Measurements from ENCODE around the gene CIITA.

The CIITA gene

DNA sequence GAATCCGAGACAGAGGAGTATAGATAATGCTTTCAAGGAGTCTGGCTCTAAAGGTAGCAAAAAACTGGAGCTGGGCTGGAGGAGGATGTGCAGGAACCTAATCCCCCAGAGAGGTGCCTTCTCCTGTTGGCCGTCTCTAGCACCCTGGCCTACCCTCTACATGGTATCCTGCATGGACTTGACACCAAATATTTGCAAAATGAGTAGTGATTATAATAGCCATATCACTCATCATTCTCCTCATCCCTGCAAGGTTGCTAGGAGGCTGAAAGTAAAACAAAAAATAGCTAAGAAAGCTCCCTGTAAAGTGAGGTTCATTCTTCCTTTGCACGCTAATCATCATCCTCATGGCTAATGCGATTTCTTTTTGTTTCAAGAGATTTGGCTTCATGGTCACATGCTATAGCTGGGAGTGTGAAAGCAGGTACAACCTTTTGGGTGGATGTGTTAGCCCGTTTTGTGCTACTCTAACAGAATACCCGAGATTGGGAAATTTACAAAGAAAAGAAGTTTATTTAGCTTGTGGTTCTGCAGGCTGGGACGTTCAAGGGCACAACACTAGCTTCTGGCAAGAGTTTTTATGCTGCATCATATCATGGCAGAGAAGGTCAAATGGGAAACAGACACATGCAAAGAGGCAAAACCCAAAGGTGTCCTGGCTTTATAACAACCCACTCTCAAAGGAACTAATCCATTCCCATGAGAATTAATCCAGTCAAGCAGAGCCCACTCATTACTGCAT, 27.1 kb upstream of the CIITA start:
- no peak overlapping the region for H3K4me3 ChIP-seq (ENCODE audit: low read length)
- DNase-seq (ENCODE audit: low read depth, low spot score): no peak

GRCh38 chr16:10850478-10850850, 26.5 kb upstream of the CIITA start:
- DNase-seq (ENCODE audit: low read depth, low spot score): no peak
- no peak overlapping the region for H3K4me3 ChIP-seq (ENCODE audit: low read length)

GRCh38 chr16:10851512-10851911, 25.5 kb upstream of the CIITA start:
- DNase-seq (ENCODE audit: low read depth, low spot score): no peak
- H3K4me3 ChIP-seq (ENCODE audit: low read length): no peak overlapping the region

DNA sequence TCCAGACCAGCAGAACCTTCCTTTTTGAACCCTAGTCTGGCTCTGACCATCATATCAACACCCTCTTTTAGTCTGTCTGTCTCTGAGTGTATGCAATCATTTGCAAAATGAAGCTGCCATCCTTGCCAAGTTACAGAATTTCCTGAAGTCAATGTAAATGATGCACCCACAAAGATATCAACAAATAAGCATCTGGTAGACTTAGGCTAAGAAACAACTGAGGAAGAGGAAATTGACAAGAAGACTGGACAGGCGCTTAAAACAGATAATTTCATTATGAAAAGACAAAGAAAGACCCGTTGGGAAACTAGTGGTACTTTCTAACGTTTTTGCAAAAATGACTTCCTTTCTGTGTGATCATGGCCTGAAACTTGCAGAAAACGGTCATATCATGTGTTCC, 24.7 kb upstream of the CIITA start:
- no peak for DNase-seq (ENCODE audit: low read depth, low spot score)
- H3K4me3 ChIP-seq (ENCODE audit: low read length): no peak overlapping the region

- no peak overlapping the region for H3K4me3 ChIP-seq (ENCODE audit: low read length)
- no peak for DNase-seq (ENCODE audit: low read depth, low spot score)
These were observed 24.1 kb upstream of the CIITA start for GRCh38 chr16:10852948-10853347.

DNA sequence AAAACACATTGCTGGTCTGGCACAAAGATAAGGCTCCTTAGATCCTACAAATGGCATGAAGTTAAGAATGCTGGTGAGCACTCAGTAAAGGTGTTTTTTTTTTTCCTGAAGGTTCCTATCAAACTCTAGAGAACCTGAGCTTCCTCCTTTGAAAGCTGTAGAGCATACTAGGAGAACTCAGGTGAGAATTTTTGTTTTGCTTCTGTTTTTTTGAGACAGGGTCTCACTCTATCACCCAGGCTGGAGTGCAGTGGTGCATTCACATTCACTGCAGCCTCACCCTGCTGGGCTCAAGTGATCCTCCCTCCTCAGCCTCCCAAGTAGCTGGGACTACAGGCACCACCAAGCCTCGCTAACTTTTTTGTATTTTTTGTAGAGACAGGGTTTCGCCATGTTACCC, 21.0 kb upstream of the CIITA start:
- H3K4me3 ChIP-seq (ENCODE audit: low read length): no peak overlapping the region
- no peak for DNase-seq (ENCODE audit: low read depth, low spot score)

- H3K4me3 ChIP-seq (ENCODE audit: low read length): no peak overlapping the region
- no peak for DNase-seq (ENCODE audit: low read depth, low spot score)
These were observed 18.8 kb upstream of the CIITA start for GRCh38 chr16:10858203-10858602.

DNA sequence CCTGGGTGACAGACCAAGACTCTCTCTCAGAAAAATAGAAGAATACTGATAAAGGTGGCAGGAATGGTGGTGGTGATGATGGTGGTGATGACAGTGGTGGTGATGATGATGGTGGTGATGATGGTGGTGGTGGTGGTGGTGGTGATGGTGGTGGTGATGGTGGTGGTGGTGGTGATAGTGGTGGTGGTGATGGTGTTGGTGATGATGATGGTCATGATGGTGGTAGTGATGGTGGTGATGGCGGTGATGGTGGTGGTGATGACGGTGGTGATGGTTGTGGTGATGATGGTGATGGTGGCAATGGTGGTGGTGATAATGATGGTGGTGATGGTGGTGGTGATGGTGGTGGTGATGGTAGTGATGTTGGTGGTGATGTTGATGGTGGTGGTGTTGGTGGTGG, 18.0 kb upstream of the CIITA start:
- no peak overlapping the region for H3K4me3 ChIP-seq (ENCODE audit: low read length)

GRCh38 chr16:10859658-10860057, 17.3 kb upstream of the CIITA start:
- no peak overlapping the region for H3K4me3 ChIP-seq (ENCODE audit: low read length)
- DNase-seq (ENCODE audit: low read depth, low spot score): no peak

More for the DNA sequence above, 18.0 kb upstream of the CIITA start:
- no peak for DNase-seq (ENCODE audit: low read depth, low spot score)

DNA sequence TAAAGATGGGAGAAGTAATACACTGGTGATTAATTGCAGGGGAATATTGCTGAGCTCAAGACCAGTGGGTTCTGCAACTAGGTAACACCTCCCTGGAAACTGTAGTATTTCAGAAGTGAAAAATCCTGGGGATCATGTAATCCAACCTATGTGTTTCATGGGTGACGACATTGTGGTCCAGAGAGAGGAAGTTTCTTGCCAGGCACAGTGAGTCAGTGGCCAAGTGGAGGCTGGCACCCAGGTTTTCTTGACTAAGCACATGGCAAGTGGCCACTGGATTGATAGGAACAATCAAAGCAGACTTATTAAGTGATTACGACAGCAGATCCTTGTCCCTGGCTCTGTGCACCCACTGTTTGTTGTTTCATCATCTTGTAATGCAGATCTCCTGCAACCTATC, 14.6 kb upstream of the CIITA start:
- no peak for DNase-seq (ENCODE audit: low read depth, low spot score)
- H3K4me3 ChIP-seq (ENCODE audit: low read length): no peak overlapping the region

- no peak for DNase-seq (ENCODE audit: low read depth, low spot score)
- H3K4me3 ChIP-seq (ENCODE audit: low read length): no peak overlapping the region
These were observed 10.7 kb upstream of the CIITA start for GRCh38 chr16:10865991-10866966.

- H3K4me3 ChIP-seq (ENCODE audit: low read length): no peak overlapping the region
These were observed 9.8 kb upstream of the CIITA start for GRCh38 chr16:10867199-10867598.

DNA sequence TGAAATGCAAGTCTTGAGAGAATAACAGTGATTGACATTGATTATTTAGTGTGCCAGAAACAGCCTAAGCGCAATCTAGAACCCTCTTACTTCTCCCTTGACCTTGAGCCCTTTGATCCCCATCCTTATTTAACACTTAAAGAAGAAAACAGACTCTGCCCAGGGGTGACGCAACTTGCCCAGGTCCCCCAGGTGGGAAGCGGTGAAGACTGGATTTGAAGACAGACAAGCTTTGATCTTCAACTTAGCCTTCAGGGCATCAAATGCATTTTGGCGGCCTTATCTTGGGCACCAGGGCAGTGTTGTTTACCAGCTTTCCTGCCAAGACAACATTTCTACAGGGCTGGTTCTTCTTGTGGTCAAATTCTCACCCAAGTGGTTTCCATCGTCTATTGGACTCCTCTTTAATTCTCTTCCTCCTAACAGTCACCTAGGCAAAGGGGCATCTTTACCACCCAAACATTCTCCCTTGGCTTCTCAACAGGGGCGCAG, 8.9 kb upstream of the CIITA start:
- H3K4me3 ChIP-seq (ENCODE audit: low read length): no peak overlapping the region
- DNase-seq (ENCODE audit: low read depth, low spot score): no peak

More at GRCh38 chr16:10867199-10867598, 9.8 kb upstream of the CIITA start:
- DNase-seq (ENCODE audit: low read depth, low spot score): no peak

GRCh38 chr16:10868596-10869469, 8.2 kb upstream of the CIITA start:
- no peak for DNase-seq (ENCODE audit: low read depth, low spot score)
- H3K4me3 ChIP-seq (ENCODE audit: low read length): no peak overlapping the region

- no peak for DNase-seq (ENCODE audit: low read depth, low spot score)
- no peak overlapping the region for H3K4me3 ChIP-seq (ENCODE audit: low read length)
These were observed 6.7 kb upstream of the CIITA start for GRCh38 chr16:10870137-10870776.

- DNase-seq (ENCODE audit: low read depth, low spot score): no peak
- no peak overlapping the region for H3K4me3 ChIP-seq (ENCODE audit: low read length)
These were observed 6.2 kb upstream of the CIITA start for GRCh38 chr16:10870808-10871156.

- peak; percentile 24 for DNase-seq (ENCODE audit: low read depth, low spot score)
- H3K4me3 ChIP-seq (ENCODE audit: low read length): no peak overlapping the region
These were observed 5.6 kb upstream of the CIITA start for GRCh38 chr16:10871157-10871991.

DNA sequence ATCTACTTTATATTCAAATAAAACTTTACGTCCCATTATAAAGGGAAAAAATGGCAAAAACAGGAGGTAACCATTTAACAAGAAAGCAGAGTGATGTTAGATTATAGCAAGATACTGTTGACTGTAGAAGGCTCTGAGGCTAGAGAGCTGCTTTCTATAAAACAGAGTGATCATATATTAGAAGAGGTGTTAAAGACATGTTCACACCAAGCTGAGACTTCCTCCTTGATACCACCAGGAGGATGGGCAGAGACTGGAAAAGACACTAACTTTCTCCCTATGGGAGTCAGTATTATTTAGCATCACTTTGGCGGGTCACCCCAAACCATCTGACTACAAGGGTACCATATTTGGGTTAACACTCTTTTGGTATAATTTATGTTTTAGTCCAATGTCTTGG, 687 bp upstream of the CIITA start:
- no peak for DNase-seq (ENCODE audit: low read depth, low spot score)
- H3K4me3 ChIP-seq (ENCODE audit: low read length): no peak overlapping the region

Data from Jurkat, Clone E6-1 (cell line).